Activated T-cell treated with anti-CD3 and anti-CD28 coated beads, Interleukin-2, amount 50 U/mL, for 4 hours (primary cell): ENCODE data around the gene POLR3A. TPM values are rescaled to one million over a fixed set of nuclear protein-coding genes. Genes with fewer than 3 reads are reported as not detected.
"Not testable (repeated sequence)": the region's sequence is repeated elsewhere in the genome, so short reads cannot be mapped to it uniquely, and the experiment has no call there.

Source experiments
- ATAC-seq, 2 donors: fragments of 200-7000 bp; cut with Tn5 transposase; one replicate each; pipeline ENCODE4 v1.10.0; 2021
- DNase-seq: peaks from one replicate; pipeline ENCODE4 v3.0.0-alpha.2; 2020
- H3K27me3 Mint-ChIP-seq: one replicate; pipeline ENCODE4 v1.8.0; 2021; ENCODE audit warnings: low read depth, mixed read lengths
- H3K36me3 Mint-ChIP-seq: one replicate; pipeline ENCODE4 v1.8.0; 2022; ENCODE audit warnings: mixed read lengths; ENCODE audit not compliant: insufficient read depth
- H3K4me1 Mint-ChIP-seq: one replicate; pipeline ENCODE4 v1.8.0; 2021; ENCODE audit warnings: low read depth, mixed read lengths
- H3K4me3 Mint-ChIP-seq: one replicate; pipeline ENCODE4 v1.8.0; 2021; ENCODE audit warnings: mild to moderate bottlenecking, moderate library complexity, mixed read lengths
- H3K9me3 Mint-ChIP-seq: one replicate; pipeline ENCODE4 v1.8.0; 2021; ENCODE audit warnings: mixed read lengths
- total RNA-seq, 3 donors: library from RNA; stranded (reverse); gene quantifications; one replicate each; pipeline ENCODE4 v1.2.1, GENCODE V29; 2021

Gene POLR3A
- total RNA-seq, 3 donors from 2014 or later: 30.7 to 33.7 (median 31.0) TPM

GRCh38 chr10:78019264-78019663, 10.1 kb downstream of the POLR3A start:
- Mint-ChIP-seq H3K9me3 (no peaks in the 10 kb centered on the region), H3K4me3 (no peak overlapping the region), H3K27me3 (no peaks in the 10 kb centered on the region), H3K36me3 (peaks cover 35% of the 10 kb centered on the region), H3K4me1 (peaks cover 1% of the 10 kb centered on the region)
- ATAC-seq (no peak), DNase-seq (no peak)

- peaks cover 39% of the 10 kb centered on the region for H3K36me3 Mint-ChIP-seq
- no peaks in the 10 kb centered on the region for H3K27me3 Mint-ChIP-seq
- no peak overlapping the region for H3K4me3 Mint-ChIP-seq
- DNase-seq (no peak), ATAC-seq (no peak)
- peaks cover 1% of the 10 kb centered on the region for H3K4me1 Mint-ChIP-seq
- no peaks in the 10 kb centered on the region for H3K9me3 Mint-ChIP-seq
Observed at GRCh38 chr10:78017856-78018255, 11.5 kb downstream of the POLR3A start.

- no peak for ATAC-seq
- Mint-ChIP-seq H3K36me3 (peaks cover 29% of the 10 kb centered on the region), H3K4me3 (no peak overlapping the region)
Observed at GRCh38 chr10:78015546-78015945, 13.8 kb downstream of the POLR3A start.

GRCh38 chr10:78013564-78013963, 15.8 kb downstream of the POLR3A start:
- no peaks in the 10 kb centered on the region for H3K9me3 Mint-ChIP-seq
- no peak for DNase-seq
- peaks cover 1% of the 10 kb centered on the region for H3K4me1 Mint-ChIP-seq
- H3K27me3 Mint-ChIP-seq: no peaks in the 10 kb centered on the region
- no peak for ATAC-seq
- H3K36me3 Mint-ChIP-seq: peaks cover 35% of the 10 kb centered on the region
- no peak overlapping the region for H3K4me3 Mint-ChIP-seq

More at GRCh38 chr10:78015546-78015945, 13.8 kb downstream of the POLR3A start:
- Mint-ChIP-seq H3K27me3 (no peaks in the 10 kb centered on the region), H3K4me1 (peaks cover 1% of the 10 kb centered on the region), H3K9me3 (no peaks in the 10 kb centered on the region)
- DNase-seq: no peak

- DNase-seq (no peak), ATAC-seq (no peak)
- no peaks in the 10 kb centered on the region for H3K27me3 Mint-ChIP-seq
- peaks cover 42% of the 10 kb centered on the region for H3K36me3 Mint-ChIP-seq
- H3K4me1 Mint-ChIP-seq: peaks cover 1% of the 10 kb centered on the region
- H3K9me3 Mint-ChIP-seq: no peaks in the 10 kb centered on the region
- H3K4me3 Mint-ChIP-seq: no peak overlapping the region
Observed at GRCh38 chr10:78011065-78011464, 18.2 kb downstream of the POLR3A start.

- Mint-ChIP-seq H3K36me3 (peaks cover 48% of the 10 kb centered on the region), H3K27me3 (no peaks in the 10 kb centered on the region), H3K4me3 (no peak overlapping the region), H3K9me3 (no peaks in the 10 kb centered on the region), H3K4me1 (peaks cover 1% of the 10 kb centered on the region)
- ATAC-seq (no peak), DNase-seq (no peak)
Observed at GRCh38 chr10:78010278-78010677, 19.0 kb downstream of the POLR3A start.

- Mint-ChIP-seq H3K36me3 (peaks cover 48% of the 10 kb centered on the region), H3K27me3 (no peaks in the 10 kb centered on the region), H3K9me3 (no peaks in the 10 kb centered on the region), H3K4me3 (no peak overlapping the region), H3K4me1 (no peaks in the 10 kb centered on the region)
- ATAC-seq (no peak), DNase-seq (no peak)
Observed at GRCh38 chr10:78009662-78010061, 19.7 kb downstream of the POLR3A start.

- Mint-ChIP-seq H3K36me3 (peaks cover 52% of the 10 kb centered on the region), H3K4me1 (no peaks in the 10 kb centered on the region), H3K9me3 (no peaks in the 10 kb centered on the region), H3K27me3 (no peaks in the 10 kb centered on the region), H3K4me3 (no peak overlapping the region)
- DNase-seq: no peak
- no peak for ATAC-seq
Observed at GRCh38 chr10:78007172-78007571, 22.1 kb downstream of the POLR3A start.

GRCh38 chr10:78004215-78005026, 24.9 kb downstream of the POLR3A start:
- Mint-ChIP-seq H3K9me3 (no peaks in the 10 kb centered on the region), H3K27me3 (no peaks in the 10 kb centered on the region), H3K36me3 (peaks cover 55% of the 10 kb centered on the region), H3K4me1 (no peaks in the 10 kb centered on the region), H3K4me3 (no peak overlapping the region)
- DNase-seq: no peak
- no peak for ATAC-seq

GRCh38 chr10:78002541-78003288, 26.6 kb downstream of the POLR3A start:
- ATAC-seq: no peak
- H3K4me1 Mint-ChIP-seq: no peaks in the 10 kb centered on the region
- H3K36me3 Mint-ChIP-seq: peaks cover 61% of the 10 kb centered on the region
- H3K9me3 Mint-ChIP-seq: no peaks in the 10 kb centered on the region
- H3K27me3 Mint-ChIP-seq: no peaks in the 10 kb centered on the region
- no peak for DNase-seq
- H3K4me3 Mint-ChIP-seq: no peak overlapping the region

- Mint-ChIP-seq H3K9me3 (no peaks in the 10 kb centered on the region), H3K4me3 (no peak overlapping the region), H3K36me3 (peaks cover 61% of the 10 kb centered on the region), H3K4me1 (no peaks in the 10 kb centered on the region), H3K27me3 (no peaks in the 10 kb centered on the region)
- DNase-seq: no peak
- ATAC-seq: no peak
Observed at GRCh38 chr10:78000956-78001472, 28.3 kb downstream of the POLR3A start.

GRCh38 chr10:78000206-78000605, 29.1 kb downstream of the POLR3A start:
- Mint-ChIP-seq H3K36me3 (peaks cover 59% of the 10 kb centered on the region), H3K9me3 (no peaks in the 10 kb centered on the region), H3K4me3 (no peak overlapping the region), H3K4me1 (no peaks in the 10 kb centered on the region), H3K27me3 (no peaks in the 10 kb centered on the region)
- no peak for DNase-seq
- ATAC-seq: no peak

GRCh38 chr10:77998780-77999179, 30.5 kb downstream of the POLR3A start:
- H3K4me3 Mint-ChIP-seq, H3K4me1 Mint-ChIP-seq, ATAC-seq, DNase-seq, H3K27me3 Mint-ChIP-seq, H3K9me3 Mint-ChIP-seq: not testable (repeated sequence)
- peaks cover 62% of the 10 kb centered on the region for H3K36me3 Mint-ChIP-seq

GRCh38 chr10:77993620-77994019, 35.7 kb downstream of the POLR3A start:
- peaks cover 52% of the 10 kb centered on the region for H3K36me3 Mint-ChIP-seq
- no peaks in the 10 kb centered on the region for H3K4me1 Mint-ChIP-seq

More at GRCh38 chr10:77993620-77994019, 35.7 kb downstream of the POLR3A start:
- no peak for DNase-seq
- no peak for ATAC-seq
- H3K27me3 Mint-ChIP-seq: no peaks in the 10 kb centered on the region
- H3K4me3 Mint-ChIP-seq: no peak overlapping the region
- H3K9me3 Mint-ChIP-seq: no peaks in the 10 kb centered on the region
